GM19328 (cell line): ENCODE measurements around the gene LPCAT4.
"Not testable (repeated sequence)": the region's sequence is repeated elsewhere in the genome, so short reads cannot be mapped to it uniquely, and the experiment has no call there.

ENCODE experiments used
- ATAC-seq: cut with Tn5 transposase; IDR thresholded peaks from one replicate; pipeline ENCODE4 v1.9.1; 2021; ENCODE audit warnings: mild to moderate bottlenecking, moderate library complexity; ENCODE audit not compliant: unreplicated experiment

The LPCAT4 gene

GRCh38 chr15:34362047-34362773 is 4.8 kb downstream of the LPCAT4 start:
- ATAC-seq, result no peak

GRCh38 chr15:34361278-34361677 is 5.7 kb downstream of the LPCAT4 start:
- no peak for ATAC-seq

- no peak for ATAC-seq
Observed at GRCh38 chr15:34360298-34360697, 6.7 kb downstream of the LPCAT4 start.

- ATAC-seq, result no peak
Observed at GRCh38 chr15:34359416-34359815, 7.6 kb downstream of the LPCAT4 start.

GRCh38 chr15:34358948-34359347 is 8.0 kb downstream of the LPCAT4 start:
- ATAC-seq, result no peak

- no peak for ATAC-seq
Observed at GRCh38 chr15:34358367-34358766, 8.6 kb downstream of the LPCAT4 start.

- ATAC-seq, result no peak
Observed at GRCh38 chr15:34357653-34358052, 9.3 kb downstream of the LPCAT4 start.

GRCh38 chr15:34355241-34355640 is 11.8 kb downstream of the LPCAT4 start:
- no peak for ATAC-seq

GRCh38 chr15:34354286-34354685 is 12.7 kb downstream of the LPCAT4 start:
- no peak for ATAC-seq

GRCh38 chr15:34353627-34354026 is 13.4 kb downstream of the LPCAT4 start:
- ATAC-seq, result no peak

GRCh38 chr15:34352996-34353395 is 14.0 kb downstream of the LPCAT4 start:
- not testable (repeated sequence) for ATAC-seq

- no peak for ATAC-seq
Observed at GRCh38 chr15:34349769-34350168, 17.2 kb downstream of the LPCAT4 start.

GRCh38 chr15:34348735-34349300 is 18.2 kb downstream of the LPCAT4 start:
- ATAC-seq, result no peak

GRCh38 chr15:34347951-34348638 is 18.9 kb downstream of the LPCAT4 start:
- no peak for ATAC-seq

- ATAC-seq, result peak; percentile 75
Observed at GRCh38 chr15:34342737-34343575, 24.0 kb downstream of the LPCAT4 start, which contains the start of the genes NOP10 and NUTM1. TSS of gene NOP10 (minus strand) at chr15:34343136. CDS start at chr15:34343073, 63 bp downstream. TSS of gene NUTM1 (plus strand) at chr15:34343315. CDS start at chr15:34343697, 382 bp downstream.

GRCh38 chr15:34342213-34342736 is 24.7 kb downstream of the LPCAT4 start:
- not testable (repeated sequence) for ATAC-seq

- ATAC-seq, result no peak
Observed at GRCh38 chr15:34341381-34342212, 25.4 kb downstream of the LPCAT4 start.

GRCh38 chr15:34339946-34340345 is 27.1 kb downstream of the LPCAT4 start:
- ATAC-seq, result no peak

- no peak for ATAC-seq
Observed at GRCh38 chr15:34338347-34338746, 28.6 kb downstream of the LPCAT4 start.
